Measurements from ENCODE around the gene SH3RF2.

- TF ChIP-seq KLF16 (IDR thresholded peaks at IDR 0.05) (no peak), GABPA (tag; conservative IDR thresholded peaks at IDR 0.05; ENCODE audit: low read depth) (no peak), ZBTB1 (CRISPR knock-in tag; IDR thresholded peaks at IDR 0.05; ENCODE audit: borderline replicate concordance, low read depth) (no peak), FIP1L1 (IDR thresholded peaks at IDR 0.05; ENCODE audit: low read depth, low read length, poor library complexity, severe bottlenecking) (no peak), RNF2 (IDR thresholded peaks at IDR 0.05) (no peak), ZNF778 (CRISPR knock-in tag; IDR thresholded peaks at IDR 0.05) (no peak), RAD21 (CRISPR knock-in tag; conservative IDR thresholded peaks at IDR 0.05 in 1 of 2, IDR thresholded peaks at IDR 0.05 in 1 of 2) (no peak), KLF10 (CRISPR knock-in tag; IDR thresholded peaks at IDR 0.05) (no peak), GATAD2A (IDR thresholded peaks at IDR 0.05) (no peak), CTCF (IDR thresholded peaks at IDR 0.05 in 2 of 3, conservative IDR thresholded peaks at IDR 0.05 in 1 of 3; ENCODE audit: insufficient read depth in 2 of 3, low read depth in 1 of 3, low read length in 3 of 3) (no peak), POLR2A (conservative IDR thresholded peaks at IDR 0.05) (no peak), YY1 (IDR thresholded peaks at IDR 0.05; ENCODE audit: borderline replicate concordance in 1 of 3, control insufficient read depth in 1 of 3, extremely low read depth in 1 of 3, insufficient read depth in 3 of 3, insufficient read length in 1 of 3, insufficient replicate concordance in 2 of 3, low read depth in 1 of 3, low read length in 2 of 3) (no peak), EGR1 (conservative IDR thresholded peaks at IDR 0.05) (no peak)
- TF ChIP-seq, protein P1, sequence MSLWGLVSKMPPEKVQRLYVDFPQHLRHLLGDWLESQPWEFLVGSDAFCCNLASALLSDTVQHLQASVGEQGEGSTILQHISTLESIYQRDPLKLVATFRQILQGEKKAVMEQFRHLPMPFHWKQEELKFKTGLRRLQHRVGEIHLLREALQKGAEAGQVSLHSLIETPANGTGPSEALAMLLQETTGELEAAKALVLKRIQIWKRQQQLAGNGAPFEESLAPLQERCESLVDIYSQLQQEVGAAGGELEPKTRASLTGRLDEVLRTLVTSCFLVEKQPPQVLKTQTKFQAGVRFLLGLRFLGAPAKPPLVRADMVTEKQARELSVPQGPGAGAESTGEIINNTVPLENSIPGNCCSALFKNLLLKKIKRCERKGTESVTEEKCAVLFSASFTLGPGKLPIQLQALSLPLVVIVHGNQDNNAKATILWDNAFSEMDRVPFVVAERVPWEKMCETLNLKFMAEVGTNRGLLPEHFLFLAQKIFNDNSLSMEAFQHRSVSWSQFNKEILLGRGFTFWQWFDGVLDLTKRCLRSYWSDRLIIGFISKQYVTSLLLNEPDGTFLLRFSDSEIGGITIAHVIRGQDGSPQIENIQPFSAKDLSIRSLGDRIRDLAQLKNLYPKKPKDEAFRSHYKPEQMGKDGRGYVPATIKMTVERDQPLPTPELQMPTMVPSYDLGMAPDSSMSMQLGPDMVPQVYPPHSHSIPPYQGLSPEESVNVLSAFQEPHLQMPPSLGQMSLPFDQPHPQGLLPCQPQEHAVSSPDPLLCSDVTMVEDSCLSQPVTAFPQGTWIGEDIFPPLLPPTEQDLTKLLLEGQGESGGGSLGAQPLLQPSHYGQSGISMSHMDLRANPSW (CRISPR knock-in tag; IDR thresholded peaks at IDR 0.05), result no peak
Measured at GRCh38 chr5:145976431-145977155, 40.2 kb downstream of the SH3RF2 start.

Measured in K562 (cell line).